ENCODE measurements around the gene MRPL4. TPM values are rescaled to one million over a fixed set of nuclear protein-coding genes. Genes with fewer than 3 reads are reported as not detected.

Gene MRPL4
- total and polyA plus RNA-seq, 2 of the 13 experiments (the other 11 are each of a cell fraction or from before 2014, with no cell fraction given) = 40.6 to 42.5 TPM

DNA sequence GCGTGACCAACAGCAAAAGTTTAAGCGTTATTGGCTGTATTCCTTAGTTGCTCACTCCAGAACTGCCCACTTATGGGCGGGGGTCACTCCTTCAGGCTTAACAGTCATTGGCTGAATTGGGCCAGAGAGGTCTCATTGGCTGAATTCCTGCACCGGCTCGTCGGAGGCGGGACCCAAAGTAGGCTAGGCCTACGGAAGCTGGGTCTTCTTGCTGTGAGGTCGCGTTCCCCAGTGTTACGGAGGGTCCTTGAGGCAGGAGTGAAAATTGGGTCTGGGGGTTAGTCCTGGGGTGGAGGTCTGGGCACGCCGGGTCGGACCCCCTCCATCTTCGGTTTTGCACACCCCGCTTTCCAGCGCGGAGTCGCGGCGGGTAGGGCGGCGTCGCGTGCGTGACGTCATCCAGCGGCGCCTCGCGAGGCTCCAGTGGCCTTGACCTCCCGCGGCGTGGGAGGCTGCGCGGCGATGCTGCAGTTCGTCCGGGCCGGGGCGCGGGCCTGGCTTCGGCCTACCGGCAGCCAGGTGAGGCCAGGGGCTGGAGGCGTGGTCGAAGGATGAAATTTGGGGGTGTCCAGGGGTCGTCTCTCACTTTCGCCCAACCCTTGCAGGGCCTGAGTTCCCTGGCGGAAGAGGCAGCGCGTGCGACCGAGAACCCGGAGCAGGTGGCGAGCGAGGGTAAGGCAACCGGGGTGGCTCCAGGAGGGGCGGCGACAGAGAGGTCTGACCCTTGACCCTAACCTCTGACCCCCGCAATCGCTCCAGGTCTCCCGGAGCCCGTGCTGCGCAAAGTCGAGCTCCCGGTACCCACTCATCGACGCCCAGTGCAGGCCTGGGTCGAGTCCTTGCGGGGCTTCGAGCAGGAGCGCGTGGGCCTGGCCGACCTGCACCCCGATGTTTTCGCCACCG lies at the start of gene MRPL4 (continued):
- TF ChIP-seq ZNF703 (CRISPR knock-in tag; IDR thresholded peaks at IDR 0.05; ENCODE audit: borderline replicate concordance) (peak; percentile 60; the same call in 1 of the 2 replicates), ZNF768 (CRISPR knock-in tag; IDR thresholded peaks at IDR 0.05) (peak; percentile 72), AGO2 (optimal IDR thresholded peaks at IDR 0.05; ENCODE audit: low read depth, low read length) (peak; percentile 79), HOXA5 (CRISPR knock-in tag; IDR thresholded peaks at IDR 0.05) (peak; percentile 93), RBFOX2 (IDR thresholded peaks at IDR 0.05; ENCODE audit: low read depth, low read length) (peak; percentile 94), ELF1 (CRISPR knock-in tag; IDR thresholded peaks at IDR 0.05) (peak; percentile 79), ZNF552 (CRISPR knock-in tag; IDR thresholded peaks at IDR 0.05; ENCODE audit: borderline replicate concordance) (peak; percentile 92), ZNF724P (CRISPR knock-in tag; IDR thresholded peaks at IDR 0.05; ENCODE audit: borderline replicate concordance) (peak; percentile 59; the same call in 1 of the 2 replicates), KMT2A (CRISPR knock-in tag; IDR thresholded peaks at IDR 0.05) (peak; percentile 98), CHCHD3 (CRISPR knock-in tag; IDR thresholded peaks at IDR 0.05) (peak; percentile 87; the same call in 1 of the 2 replicates), POLR2G (IDR thresholded peaks at IDR 0.05; ENCODE audit: low read depth, low read length) (peak; percentile 85)
- TF ChIP-seq, protein P1, sequence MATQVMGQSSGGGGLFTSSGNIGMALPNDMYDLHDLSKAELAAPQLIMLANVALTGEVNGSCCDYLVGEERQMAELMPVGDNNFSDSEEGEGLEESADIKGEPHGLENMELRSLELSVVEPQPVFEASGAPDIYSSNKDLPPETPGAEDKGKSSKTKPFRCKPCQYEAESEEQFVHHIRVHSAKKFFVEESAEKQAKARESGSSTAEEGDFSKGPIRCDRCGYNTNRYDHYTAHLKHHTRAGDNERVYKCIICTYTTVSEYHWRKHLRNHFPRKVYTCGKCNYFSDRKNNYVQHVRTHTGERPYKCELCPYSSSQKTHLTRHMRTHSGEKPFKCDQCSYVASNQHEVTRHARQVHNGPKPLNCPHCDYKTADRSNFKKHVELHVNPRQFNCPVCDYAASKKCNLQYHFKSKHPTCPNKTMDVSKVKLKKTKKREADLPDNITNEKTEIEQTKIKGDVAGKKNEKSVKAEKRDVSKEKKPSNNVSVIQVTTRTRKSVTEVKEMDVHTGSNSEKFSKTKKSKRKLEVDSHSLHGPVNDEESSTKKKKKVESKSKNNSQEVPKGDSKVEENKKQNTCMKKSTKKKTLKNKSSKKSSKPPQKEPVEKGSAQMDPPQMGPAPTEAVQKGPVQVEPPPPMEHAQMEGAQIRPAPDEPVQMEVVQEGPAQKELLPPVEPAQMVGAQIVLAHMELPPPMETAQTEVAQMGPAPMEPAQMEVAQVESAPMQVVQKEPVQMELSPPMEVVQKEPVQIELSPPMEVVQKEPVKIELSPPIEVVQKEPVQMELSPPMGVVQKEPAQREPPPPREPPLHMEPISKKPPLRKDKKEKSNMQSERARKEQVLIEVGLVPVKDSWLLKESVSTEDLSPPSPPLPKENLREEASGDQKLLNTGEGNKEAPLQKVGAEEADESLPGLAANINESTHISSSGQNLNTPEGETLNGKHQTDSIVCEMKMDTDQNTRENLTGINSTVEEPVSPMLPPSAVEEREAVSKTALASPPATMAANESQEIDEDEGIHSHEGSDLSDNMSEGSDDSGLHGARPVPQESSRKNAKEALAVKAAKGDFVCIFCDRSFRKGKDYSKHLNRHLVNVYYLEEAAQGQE (IDR thresholded peaks at IDR 0.05; ENCODE audit: borderline replicate concordance in 1 of 2, low read depth in 1 of 2, low read length in 2 of 2) = peak in 1 of 2 experiments; percentile 31; a peak in 1 of 4 replicates
- TF ChIP-seq, protein P2, sequence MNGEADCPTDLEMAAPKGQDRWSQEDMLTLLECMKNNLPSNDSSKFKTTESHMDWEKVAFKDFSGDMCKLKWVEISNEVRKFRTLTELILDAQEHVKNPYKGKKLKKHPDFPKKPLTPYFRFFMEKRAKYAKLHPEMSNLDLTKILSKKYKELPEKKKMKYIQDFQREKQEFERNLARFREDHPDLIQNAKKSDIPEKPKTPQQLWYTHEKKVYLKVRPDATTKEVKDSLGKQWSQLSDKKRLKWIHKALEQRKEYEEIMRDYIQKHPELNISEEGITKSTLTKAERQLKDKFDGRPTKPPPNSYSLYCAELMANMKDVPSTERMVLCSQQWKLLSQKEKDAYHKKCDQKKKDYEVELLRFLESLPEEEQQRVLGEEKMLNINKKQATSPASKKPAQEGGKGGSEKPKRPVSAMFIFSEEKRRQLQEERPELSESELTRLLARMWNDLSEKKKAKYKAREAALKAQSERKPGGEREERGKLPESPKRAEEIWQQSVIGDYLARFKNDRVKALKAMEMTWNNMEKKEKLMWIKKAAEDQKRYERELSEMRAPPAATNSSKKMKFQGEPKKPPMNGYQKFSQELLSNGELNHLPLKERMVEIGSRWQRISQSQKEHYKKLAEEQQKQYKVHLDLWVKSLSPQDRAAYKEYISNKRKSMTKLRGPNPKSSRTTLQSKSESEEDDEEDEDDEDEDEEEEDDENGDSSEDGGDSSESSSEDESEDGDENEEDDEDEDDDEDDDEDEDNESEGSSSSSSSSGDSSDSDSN (CRISPR knock-in tag; IDR thresholded peaks at IDR 0.05) = peak; percentile 78
- TF ChIP-seq, protein P3, sequence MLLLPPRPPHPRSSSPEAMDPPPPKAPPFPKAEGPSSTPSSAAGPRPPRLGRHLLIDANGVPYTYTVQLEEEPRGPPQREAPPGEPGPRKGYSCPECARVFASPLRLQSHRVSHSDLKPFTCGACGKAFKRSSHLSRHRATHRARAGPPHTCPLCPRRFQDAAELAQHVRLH (CRISPR knock-in tag; IDR thresholded peaks at IDR 0.05; ENCODE audit: borderline replicate concordance, low read depth) = peak; percentile 16; the same call in 1 of the 2 replicates
- TF ChIP-seq, protein P4, sequence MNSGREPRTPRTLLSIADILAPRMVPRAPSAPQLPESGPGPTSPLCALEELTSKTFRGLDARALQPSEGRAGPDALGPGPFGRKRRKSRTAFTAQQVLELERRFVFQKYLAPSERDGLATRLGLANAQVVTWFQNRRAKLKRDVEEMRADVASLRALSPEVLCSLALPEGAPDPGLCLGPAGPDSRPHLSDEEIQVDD (CRISPR knock-in tag; IDR thresholded peaks at IDR 0.05; ENCODE audit: borderline replicate concordance) = peak; percentile 79; the same call in 1 of the 2 replicates
- TF ChIP-seq, protein P5, sequence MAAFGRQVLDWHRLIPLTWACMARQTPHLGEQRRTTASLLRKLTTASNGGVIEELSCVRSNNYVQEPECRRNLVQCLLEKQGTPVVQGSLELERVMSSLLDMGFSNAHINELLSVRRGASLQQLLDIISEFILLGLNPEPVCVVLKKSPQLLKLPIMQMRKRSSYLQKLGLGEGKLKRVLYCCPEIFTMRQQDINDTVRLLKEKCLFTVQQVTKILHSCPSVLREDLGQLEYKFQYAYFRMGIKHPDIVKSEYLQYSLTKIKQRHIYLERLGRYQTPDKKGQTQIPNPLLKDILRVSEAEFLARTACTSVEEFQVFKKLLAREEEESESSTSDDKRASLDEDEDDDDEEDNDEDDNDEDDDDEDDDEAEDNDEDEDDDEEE (CRISPR knock-in tag; IDR thresholded peaks at IDR 0.05) = peak; percentile 80
- TF ChIP-seq, protein P6, sequence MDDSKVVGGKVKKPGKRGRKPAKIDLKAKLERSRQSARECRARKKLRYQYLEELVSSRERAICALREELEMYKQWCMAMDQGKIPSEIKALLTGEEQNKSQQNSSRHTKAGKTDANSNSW (CRISPR knock-in tag; IDR thresholded peaks at IDR 0.05; ENCODE audit: borderline replicate concordance) = peak; percentile 50; the same call in 1 of the 2 replicates

Data from HepG2 (cell line).